NCI-H82 (cell line): Measurements from ENCODE around the gene MAGI3.
"Not testable (repeated sequence)": the region's sequence is repeated elsewhere in the genome, so short reads cannot be mapped to it uniquely, and the experiment has no call there.

Source experiments
- DNase-seq: peaks from one replicate; lab custom pipeline; 2025; lab: John Stamatoyannopoulos, UW

The MAGI3 gene

GRCh38 chr1:113691184-113691583, 300.9 kb downstream of the MAGI3 start:
- no peak for DNase-seq

- DNase-seq = no peak
These were observed 302.0 kb downstream of the MAGI3 start for GRCh38 chr1:113692342-113692741.

GRCh38 chr1:113692824-113693431, 302.6 kb downstream of the MAGI3 start:
- DNase-seq = no peak

- DNase-seq = no peak
These were observed 304.6 kb downstream of the MAGI3 start for GRCh38 chr1:113694910-113695309.

GRCh38 chr1:113701429-113701828, 311.1 kb downstream of the MAGI3 start:
- DNase-seq = no peak

GRCh38 chr1:113714606-113715269, 324.4 kb downstream of the MAGI3 start:
- DNase-seq = no peak

- not testable (repeated sequence) for DNase-seq
These were observed 327.2 kb downstream of the MAGI3 start for GRCh38 chr1:113717506-113717905.

- not testable (repeated sequence) for DNase-seq
These were observed 328.3 kb downstream of the MAGI3 start for GRCh38 chr1:113718621-113719020.

GRCh38 chr1:113721010-113721409, 330.7 kb downstream of the MAGI3 start:
- DNase-seq = no peak

- DNase-seq = no peak
These were observed 342.5 kb downstream of the MAGI3 start for GRCh38 chr1:113732802-113733201.

GRCh38 chr1:113734357-113735055, 344.2 kb downstream of the MAGI3 start:
- no peak for DNase-seq
